NCI-H82 treated with DMSO at 0.1 percent for 48 hours (cell line): ENCODE measurements around the gene FAM163A.

Experiments used
- DNase-seq: peaks from one replicate; lab custom pipeline; 2025; ENCODE audit not compliant: unreplicated experiment; lab: John Stamatoyannopoulos, UW

FAM163A gene

DNA sequence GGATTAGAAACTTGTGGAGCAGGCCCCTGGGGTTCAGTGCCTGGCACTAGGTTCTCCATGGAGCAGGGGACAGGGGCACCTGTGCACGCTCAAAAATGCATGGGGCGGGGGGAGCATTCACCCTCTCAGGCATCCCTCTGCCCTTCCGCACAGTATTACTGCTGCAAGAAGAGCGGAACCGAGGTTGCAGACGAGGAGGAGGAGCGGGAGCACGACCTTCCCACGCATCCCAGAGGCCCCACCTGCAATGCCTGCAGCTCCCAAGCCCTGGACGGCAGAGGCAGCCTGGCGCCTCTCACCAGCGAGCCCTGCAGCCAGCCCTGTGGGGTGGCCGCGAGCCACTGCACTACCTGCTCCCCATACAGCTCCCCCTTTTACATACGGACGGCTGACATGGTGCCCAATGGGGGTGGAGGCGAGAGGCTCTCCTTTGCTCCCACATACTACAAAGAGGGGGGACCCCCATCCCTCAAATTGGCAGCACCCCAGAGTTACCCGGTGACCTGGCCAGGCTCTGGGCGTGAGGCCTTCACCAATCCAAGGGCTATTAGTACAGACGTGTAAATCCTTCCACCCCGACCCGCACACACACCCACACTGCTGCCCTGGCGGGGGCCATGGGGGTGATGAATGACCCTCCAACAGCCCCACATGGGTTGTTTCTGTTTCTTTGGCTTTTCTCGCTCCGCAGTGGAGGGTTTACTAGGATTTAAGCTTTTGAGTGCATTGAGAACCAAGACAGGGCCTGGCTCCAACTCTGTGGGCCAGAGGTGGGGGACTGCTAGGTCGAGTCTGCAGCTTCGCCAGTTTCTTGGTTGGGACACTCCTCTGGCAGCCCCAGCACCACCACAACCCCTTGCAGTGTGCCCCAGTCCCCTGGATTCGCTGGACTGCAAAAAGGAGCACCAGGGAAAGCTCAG is 70.8 kb downstream of the FAM163A start:
- DNase-seq: no peak

DNA sequence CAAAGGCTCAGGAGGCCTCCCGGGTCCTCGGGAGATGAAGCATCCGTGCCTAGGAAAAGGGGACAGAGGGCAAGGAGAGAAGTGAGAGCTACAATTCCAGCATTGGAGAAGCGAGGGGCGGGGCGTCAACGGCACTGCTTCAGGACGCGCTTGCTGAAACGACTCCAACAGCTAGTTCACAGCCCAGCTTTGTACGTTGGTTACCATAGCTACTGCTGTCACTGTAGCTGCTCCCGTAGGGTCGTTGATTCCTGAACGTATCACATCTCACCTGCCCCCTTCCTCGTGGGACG is 71.4 kb downstream of the FAM163A start:
- no peak for DNase-seq

DNA sequence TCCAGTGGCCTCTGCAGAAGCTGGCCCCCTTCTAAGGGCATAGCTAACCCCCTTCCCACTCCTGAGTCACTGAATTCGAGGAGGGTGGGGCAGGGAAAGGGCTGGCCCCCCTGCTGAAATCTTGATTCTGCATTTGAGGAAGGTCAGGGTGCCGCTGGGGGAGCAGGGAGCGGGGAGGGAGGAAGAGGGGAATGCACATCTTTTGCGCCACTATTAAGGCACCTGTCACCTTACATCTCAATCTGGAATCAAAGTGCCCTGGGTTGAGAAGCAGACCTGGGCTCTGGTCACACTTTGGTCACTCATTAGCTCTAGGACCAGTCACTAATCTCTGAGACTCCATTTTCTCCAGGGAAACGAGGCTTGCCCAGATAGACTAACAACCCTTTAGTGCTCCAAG is 72.5 kb downstream of the FAM163A start:
- no peak for DNase-seq

DNA sequence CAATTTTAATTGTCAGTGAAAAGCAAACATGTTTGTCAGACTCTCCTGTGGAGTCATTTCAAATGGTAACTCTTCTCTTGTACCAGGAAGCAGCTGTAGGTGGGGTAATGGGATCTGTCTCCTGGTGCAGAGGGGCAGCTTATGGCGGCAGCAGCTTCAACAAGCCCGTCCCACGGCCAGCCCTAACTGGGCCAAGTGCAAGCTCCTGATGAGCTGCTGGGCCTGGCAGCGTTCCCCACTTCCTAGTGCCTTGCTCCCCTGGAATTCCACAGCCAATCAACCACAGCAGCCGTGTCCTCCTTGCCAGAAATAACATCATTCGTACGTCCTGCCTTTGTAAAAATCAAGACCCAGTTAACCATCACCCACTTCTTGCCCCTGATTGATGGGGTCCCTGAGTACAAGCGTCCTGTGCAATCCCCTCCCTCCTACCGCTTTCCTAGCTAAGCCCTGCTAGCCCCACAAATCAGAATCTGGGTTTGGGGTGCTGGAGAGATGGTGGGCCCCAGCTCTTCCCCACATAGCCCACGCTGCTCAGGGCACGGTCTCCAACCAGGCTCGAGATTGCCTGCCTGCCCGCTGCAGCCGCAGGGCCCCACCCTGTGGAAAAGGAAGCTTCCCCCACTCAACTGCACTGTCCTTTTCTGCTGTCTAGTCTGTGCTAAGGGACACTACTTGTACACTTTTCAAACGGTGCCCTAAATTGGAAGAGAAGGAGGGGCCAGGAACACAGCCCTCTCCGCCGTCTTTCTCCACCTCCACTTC is 73.3 kb downstream of the FAM163A start:
- peak; percentile 37 for DNase-seq

DNA sequence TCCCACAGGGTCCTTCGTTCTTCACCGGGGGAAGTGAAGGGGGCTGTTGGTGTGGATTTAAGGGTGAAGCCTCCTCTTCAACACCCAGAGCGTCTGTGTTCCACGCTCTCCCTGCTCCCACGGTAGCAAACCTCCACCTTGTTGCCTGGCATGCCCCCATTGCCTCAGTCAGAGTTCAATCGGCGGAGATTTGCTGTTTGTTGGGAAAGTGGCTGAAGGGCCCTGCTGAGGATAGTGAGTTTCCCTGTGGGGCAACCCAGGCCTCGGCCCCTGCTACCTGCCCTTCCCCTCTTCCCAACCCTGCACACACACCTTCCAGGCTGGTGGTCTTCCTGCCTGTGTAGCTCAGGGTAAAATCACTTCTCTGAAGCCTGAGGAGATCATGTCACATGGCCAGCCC is 74.0 kb downstream of the FAM163A start:
- no peak for DNase-seq

DNA sequence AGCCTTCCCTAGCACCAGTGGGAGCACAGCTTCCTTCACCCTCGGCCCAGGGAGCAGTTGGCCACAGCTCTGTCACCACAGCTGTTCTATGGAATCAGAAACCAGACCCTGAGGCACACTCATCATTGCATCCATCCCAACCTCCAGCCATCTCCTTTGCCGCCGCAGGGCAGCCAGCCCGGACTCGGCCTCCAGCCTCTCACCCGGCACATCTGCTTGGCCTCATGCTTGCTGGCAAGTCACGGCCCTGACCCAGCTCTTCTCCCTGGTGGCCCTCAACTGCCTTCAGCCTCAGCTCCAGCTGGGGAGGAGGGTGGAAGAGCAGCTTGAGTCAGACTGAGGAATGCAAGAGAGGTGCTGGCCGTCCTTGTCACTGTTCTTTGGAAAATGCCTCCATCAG is 74.7 kb downstream of the FAM163A start:
- DNase-seq: no peak

DNA sequence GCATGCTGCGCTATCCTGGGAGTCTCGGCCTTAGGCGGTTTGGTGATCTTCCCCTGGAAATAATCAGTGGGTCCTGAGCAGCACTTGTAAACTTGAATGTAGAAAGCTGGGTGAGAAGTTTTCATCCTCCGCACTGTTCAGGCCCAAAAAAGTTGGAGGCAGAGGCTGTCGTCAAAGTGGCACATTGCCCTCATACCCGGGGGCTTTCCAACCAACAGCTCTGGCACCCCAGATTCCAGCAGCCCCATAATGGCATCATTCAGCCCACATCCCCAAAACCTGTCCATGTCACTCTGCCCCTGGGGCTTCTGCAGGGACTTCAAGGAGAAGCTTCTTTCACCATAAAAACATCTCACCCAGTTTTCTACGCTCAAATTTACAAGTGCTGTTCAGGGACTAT is 75.2 kb downstream of the FAM163A start:
- no peak for DNase-seq

DNA sequence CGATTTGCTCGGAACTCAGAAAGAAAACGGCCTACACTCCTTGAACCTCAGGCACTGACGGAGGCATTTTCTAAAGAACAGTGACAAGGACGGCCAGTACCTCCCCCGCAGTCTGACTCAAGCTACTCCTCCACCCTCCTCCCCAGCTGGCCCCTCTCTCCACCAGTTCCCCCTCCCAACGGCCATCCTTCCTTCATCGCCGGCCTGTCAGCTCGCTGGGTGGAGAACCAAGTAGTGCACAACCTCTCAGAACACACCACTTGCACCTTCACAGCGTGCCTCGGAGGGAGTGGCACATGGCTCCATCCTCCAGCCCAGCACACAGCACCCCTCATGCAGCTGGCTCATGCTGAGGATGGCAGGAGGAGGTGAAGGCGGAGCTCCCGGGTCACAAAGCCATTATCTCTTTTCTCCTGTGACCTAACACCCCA is 75.7 kb downstream of the FAM163A start:
- no peak for DNase-seq

DNA sequence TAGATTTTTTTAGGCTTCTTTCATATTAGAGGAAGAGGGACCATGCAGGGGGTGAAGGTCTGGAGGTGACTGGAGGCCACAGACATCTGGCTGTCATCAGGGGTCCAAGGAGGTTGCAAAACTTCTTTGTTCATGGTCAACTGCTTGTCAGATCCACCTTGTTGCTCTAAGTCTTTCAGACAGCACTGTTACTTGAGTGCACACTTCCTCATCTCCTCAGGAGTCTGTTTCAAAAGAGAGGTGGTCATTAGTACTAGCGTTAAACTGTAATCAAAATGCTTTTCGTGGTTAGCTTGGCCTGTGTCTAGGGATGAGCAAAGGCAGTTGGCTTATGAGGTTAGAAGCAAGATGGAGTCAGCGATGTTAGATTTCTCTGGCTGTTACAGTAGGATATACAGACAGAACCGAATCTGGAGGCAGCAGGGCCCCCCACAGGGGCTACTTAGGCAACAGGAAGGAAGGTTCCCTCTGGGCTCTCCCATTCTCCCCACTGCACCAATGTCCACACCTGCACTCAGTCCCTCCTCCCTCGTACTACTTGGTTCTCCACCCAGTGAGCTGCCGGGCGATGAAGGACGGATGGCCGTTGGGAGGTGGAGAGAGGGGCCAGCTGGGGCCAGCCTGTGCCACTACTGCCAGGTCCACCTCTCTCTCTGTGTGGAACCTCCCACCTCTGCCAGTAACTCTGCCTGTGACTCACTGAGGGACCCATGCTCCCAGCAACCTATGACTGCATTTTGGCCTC is 77.3 kb downstream of the FAM163A start:
- DNase-seq: no peak

DNA sequence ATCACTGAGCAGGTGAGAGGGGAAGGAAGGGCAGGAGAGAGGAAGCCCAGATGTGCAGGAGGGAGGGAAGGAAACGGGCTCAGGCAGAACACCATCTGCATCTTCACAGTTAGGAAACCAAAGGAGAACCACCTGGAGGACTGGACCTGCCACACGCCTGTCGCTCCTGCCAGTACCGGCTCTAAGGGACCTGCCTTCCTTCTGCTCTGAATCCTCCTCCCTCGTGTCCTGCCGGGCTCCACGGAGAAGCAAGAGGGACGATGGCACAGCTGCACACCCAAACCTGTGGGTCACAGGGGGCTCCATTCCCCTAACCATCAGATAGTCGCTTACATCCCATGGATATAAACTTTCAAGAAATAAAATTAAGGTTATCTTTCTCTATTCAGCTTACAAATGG is 78.4 kb downstream of the FAM163A start:
- DNase-seq: no peak

DNA sequence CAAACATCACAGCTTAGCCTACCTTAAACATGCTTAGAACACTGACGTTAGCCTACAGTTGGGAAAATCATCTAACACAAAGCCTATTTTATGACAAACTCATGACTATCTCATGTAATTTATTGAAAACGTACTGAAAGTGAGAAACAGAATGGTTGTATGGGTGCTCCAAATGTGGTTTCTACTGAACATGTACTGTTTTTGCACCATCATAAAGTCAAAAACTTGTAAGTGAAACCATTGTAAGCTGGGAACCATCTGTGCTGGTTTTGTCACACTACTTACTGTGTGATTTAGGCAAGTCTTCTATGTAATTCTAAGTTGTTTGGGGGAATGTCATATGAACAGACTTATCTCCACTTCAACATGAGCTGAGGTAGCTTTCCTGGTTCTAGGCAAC is 79.0 kb downstream of the FAM163A start:
- DNase-seq: no peak

DNA sequence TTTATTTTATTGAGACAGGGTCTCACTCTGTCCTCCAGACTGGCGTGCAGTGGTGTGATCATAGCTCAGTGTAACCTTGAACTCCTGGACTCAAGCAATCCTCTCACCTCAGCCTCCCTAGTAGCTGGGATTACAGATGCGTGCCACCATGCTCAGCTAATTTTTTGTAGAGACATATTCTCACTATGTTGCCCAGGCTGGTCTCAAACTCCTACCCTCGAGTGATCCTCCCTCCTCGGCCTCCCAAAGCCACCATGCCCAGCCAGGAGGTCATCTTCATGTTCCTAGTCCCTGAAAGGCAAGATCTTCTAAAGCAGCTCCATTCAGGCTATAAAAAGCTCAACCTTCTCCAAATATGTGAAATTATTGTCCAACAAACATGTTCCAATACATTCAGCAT is 80.6 kb downstream of the FAM163A start:
- no peak for DNase-seq

DNA sequence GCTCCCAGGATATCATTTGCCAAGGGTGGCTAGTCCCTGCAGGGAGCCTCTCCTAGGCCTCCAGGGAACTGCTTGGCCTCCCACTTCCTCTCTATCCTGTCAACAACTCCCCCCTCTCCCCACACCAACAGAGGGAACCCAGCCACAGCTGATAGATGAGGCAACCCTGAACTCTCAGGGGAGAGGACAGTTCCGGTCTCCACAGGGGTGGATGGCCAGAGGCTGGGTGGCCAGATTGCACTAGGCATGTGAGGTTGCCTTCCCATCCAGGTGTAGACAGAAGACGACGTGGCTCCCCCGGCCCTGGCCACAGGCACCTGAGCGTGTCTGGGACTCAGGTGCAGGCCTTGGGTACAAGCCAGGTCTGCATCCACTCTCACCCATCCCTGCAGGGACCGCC is 81.2 kb downstream of the FAM163A start:
- no peak for DNase-seq

DNA sequence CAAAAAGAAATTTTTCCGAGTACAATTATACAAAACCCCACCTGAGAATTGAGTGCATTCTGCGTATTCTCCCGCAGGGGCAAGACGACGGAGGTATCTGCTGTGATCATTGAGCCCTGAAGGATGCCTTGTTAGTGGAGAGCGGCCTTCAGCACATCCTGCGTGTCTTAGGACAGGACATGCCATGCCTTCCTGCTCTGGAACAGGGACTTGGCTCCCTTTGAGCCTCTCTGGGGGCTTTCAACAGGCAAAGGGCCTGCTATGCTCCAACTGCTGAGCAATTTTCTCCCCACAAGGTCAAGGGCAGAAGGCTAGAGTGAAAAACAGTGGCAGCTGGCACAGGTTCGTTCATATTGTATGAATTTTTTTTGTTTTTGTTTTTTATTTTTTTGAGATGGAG is 82.1 kb downstream of the FAM163A start:
- no peak for DNase-seq

DNA sequence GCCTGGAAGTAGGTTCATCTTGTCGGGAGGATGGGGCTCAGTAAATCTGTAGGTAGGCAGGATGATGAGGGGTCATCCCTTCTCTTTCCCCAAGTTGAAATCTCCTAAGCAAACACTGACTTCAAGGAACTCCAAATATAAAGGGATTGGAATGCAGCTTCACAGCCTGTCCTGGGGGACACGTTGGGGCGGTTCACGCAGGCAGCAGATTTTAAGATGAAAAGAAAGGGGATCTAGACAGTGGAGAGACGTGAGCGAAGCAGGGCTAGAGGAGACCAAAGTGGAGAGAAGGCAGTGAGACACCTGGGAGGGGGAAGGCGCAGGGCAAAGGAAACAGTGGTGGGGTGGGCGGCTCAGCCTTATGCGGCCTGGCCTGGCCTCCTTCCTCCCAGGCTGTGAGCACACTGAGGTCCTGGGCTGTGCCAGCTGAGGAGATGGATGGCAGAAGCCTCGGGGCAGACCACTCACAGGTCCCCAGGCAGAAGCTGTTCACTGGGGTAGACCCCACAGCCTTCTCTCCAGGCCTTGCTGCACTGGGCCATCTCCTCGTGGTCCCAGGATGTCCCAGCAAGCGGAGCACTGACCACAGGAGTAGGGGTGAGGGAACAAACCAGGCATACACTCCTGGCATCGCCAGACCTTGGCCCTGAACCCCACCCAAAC is 82.8 kb downstream of the FAM163A start:
- DNase-seq: no peak

DNA sequence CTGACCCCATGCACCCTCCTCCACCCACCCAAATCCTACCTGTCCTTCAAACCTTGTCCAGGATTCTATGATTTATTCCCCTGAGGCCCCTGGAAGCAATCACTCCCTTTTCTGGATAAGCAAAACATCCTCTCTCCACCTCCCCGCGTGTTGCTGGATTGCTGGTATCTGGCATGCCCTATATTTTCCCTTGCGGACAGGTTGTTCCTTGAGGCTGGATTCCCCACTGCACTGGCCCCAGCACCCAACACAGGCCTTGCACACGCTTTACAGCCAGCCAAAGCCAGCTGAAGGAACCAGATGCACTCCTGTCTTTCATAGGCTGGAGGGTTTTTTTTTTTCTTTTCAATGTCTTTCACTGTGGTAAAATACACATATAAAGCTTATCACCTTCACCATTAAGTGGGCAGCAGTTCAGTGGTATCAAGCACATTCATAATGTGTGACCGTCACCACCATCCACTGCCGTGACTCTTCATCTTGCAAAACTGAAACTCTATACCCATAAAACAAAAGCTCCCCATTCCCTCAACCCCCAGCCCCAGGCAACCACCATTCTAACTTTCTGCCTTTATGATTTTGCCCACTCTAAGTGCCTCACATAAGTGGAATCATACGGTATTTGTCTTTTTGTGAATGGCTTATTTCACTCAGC is 83.7 kb downstream of the FAM163A start:
- DNase-seq: no peak

DNA sequence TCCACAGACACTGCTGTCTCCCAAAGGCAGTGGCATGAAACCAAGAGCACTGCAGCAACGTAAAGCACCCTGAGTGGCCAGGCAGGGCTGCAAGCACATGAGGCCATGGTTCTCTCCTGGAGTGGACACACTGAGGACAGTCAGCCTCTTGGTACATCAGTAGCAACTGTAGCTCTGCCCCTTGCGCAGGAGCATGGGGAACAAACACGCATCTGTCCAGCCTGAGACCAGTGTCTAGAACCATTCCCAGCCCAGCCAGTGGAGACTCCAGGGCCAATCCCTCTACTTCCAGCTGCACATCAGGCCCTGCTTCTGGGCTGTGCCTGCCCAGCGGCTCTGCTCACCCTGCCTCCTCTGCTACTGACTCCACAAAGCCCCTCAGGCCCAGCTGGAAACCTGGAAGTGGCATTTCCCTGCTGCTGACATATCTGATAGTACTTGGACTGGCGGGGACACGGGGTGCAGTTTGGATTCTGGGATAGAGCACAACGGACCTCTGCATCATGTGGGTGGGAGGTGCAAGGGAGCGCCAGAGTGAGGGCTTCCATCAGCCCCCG is 85.5 kb downstream of the FAM163A start:
- no peak for DNase-seq

DNA sequence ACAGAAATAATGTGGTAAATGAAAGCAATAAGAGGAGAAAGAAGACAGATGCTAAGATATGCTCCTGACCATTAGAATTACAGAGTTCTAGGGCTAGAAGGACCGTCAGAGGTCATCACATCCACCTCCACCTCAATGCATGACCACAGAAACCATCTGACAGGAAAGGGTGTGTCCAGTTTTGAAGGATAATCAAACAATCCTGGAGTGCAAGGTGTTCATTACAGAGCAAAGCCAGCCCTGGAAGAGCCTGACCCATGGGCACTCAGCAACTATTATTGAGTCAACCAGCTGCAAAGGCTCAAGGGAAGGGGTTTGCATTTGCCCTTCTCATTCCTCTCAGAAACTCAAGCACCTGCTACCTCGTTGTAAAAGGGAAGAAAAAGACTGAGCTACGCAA is 88.1 kb downstream of the FAM163A start:
- DNase-seq: no peak

DNA sequence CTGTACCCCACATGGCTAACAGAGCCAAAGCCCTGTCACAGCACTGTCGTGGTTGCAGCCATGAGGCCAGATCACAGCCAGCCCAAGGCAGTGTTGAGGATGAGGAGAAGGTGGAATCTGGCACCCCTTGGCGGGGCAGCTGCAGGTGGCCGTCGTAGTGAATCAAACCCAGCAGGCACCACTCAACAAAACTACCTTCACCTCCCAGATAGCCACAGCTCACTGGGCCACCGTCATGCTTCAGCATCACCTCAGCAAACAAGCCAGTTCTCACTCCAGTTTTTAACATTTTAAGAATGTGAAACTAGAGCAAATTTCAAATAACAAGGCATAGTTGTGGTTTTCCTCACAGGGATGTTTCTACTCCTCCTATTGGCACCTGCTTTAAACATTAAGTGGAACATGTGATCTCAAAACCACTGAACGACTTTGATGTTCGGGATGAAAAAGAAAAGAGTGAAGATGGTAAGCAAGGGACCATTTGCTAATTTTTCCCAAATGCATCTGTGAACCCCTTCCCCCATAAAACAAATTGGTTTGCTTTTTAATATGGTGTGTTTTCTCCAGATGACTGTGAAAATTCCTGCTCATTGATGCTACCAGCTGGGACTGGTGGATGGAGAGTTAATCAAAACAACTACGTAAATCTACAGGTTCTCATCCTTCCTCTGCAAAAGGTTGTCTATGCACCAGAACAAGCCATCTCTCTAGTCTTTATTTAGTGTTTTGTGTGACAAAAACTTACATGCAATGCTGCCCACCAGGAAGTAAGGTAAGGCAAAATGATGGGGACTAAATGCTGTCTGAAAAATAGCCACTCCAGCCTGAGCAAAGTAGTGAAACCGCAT is 89.0 kb downstream of the FAM163A start:
- no peak for DNase-seq
